ENCODE data around the gene PLCB4.

- no peak for TF ChIP-seq POLR2A (IDR thresholded peaks at IDR 0.05)
- no peak for TF ChIP-seq CTCF (IDR thresholded peaks at IDR 0.05)
These were observed 429.4 kb downstream of the PLCB4 start for GRCh38 chr20:9498322-9498721.
